Smooth muscle cell (in vitro differentiated cells): ENCODE measurements around the gene DOK4. TPM values are rescaled to one million over a fixed set of nuclear protein-coding genes. Genes with fewer than 3 reads are reported as not detected.

Experiments
- DNase-seq: peaks from one replicate; lab custom pipeline; 2025; ENCODE audit not compliant: unreplicated experiment; lab: John Stamatoyannopoulos, UW
- H2AFZ ChIP-seq: fragments of 200-600 bp; sonication (generic); 2 replicates; pipeline ENCODE4 v1.6.0; 2016; ENCODE audit warnings: antibody characterized with exemption, low read depth, mild to moderate bottlenecking
- H3F3A ChIP-seq: fragments of 200-600 bp; sonication (generic); 2 replicates; pipeline ENCODE4 v1.6.0; 2017; ENCODE audit warnings: antibody characterized with exemption, low read depth
- H3K27ac ChIP-seq: fragments of 200-600 bp; sonication (generic); 2 replicates; pipeline ENCODE4 v1.5.1; 2016; ENCODE audit warnings: low read depth, mild to moderate bottlenecking
- H3K27me3 ChIP-seq: fragments of 200-600 bp; sonication (generic); 2 replicates; pipeline ENCODE4 v1.6.1; 2016; ENCODE audit warnings: low read depth, mild to moderate bottlenecking
- H3K36me3 ChIP-seq: fragments of 200-600 bp; sonication (generic); 2 replicates; pipeline ENCODE4 v1.5.1; 2016; ENCODE audit warnings: low read depth
- H3K4me1 ChIP-seq: fragments of 200-600 bp; sonication (generic); 2 replicates; pipeline ENCODE4 v1.5.1; 2016; ENCODE audit warnings: low read depth
- H3K4me2 ChIP-seq: fragments of 200-600 bp; sonication (generic); 2 replicates; pipeline ENCODE4 v1.6.0; 2016; ENCODE audit warnings: mild to moderate bottlenecking
- H3K4me3 ChIP-seq: fragments of 200-600 bp; sonication (generic); 2 replicates; pipeline ENCODE4 v1.5.1; 2016; ENCODE audit warnings: mild to moderate bottlenecking
- H3K79me2 ChIP-seq: fragments of 200-600 bp; sonication (generic); 2 replicates; pipeline ENCODE4 v1.6.0; 2016; ENCODE audit warnings: low read depth, mild to moderate bottlenecking
- H3K9ac ChIP-seq: fragments of 200-600 bp; sonication (generic); 2 replicates; pipeline ENCODE4 v1.6.0; 2016; ENCODE audit warnings: low read depth
- H3K9me3 ChIP-seq: fragments of 200-600 bp; sonication (generic); replicated peaks from 2 replicates; pipeline ENCODE4 v1.5.1; 2016; ENCODE audit warnings: low read depth
- H4K20me1 ChIP-seq: fragments of 200-600 bp; sonication (generic); 2 replicates; pipeline ENCODE4 v1.6.0; 2016; ENCODE audit warnings: low read depth
- CTCF ChIP-seq: fragments of 200-600 bp; sonication (generic); IDR thresholded peaks from 2 replicates; pipeline ENCODE4 v1.5.1; 2017; ENCODE audit warnings: borderline replicate concordance, mild to moderate bottlenecking, antibody characterized with exemption; ENCODE audit not compliant: insufficient read depth, poor library complexity, severe bottlenecking
- WGBS: methylation state at CpG from one replicate; pipeline ENCODE4 v1.1.7; 2016; ENCODE audit warnings: low lambda C conversion rate; 5-methylcytosine and 5-hydroxymethylcytosine counted together
- polyA plus RNA-seq: library from polyadenylated mRNA; unstranded; fragments of >200 nt; fragmentation: Nextera tagmentation; extraction: Ambion mirVana; gene quantifications from 2 replicates; pipeline ENCODE4 v1.2.1, GENCODE V29; 2016
- total RNA-seq: library from RNA; depleted of rRNA; stranded (reverse); fragments of >200 nt; gene quantifications from 2 replicates; pipeline ENCODE4 v1.2.3, GENCODE V29; 2014

DOK4 gene
- total and polyA plus RNA-seq, 2 experiments from 2014 or later: 43.5 to 73.6 TPM

- Histone ChIP-seq H3K9ac (no peak overlapping the region), H4K20me1 (no peaks in the 10 kb centered on the region), H3K4me2 (no peak overlapping the region), H3K9me3 (no peaks in the 10 kb centered on the region), H3F3A (no peaks in the 10 kb centered on the region), H2AFZ (no peak overlapping the region), H3K36me3 (peaks cover 9% of the 10 kb centered on the region), H3K4me1 (no peaks in the 10 kb centered on the region), H3K4me3 (no peak overlapping the region), H3K27me3 (no peaks in the 10 kb centered on the region), H3K27ac (no peak overlapping the region), H3K79me2 (no peaks in the 10 kb centered on the region)
- DNase-seq: no peak
- no peak for TF ChIP-seq CTCF
- WGBS: 86% methylated on average over 8 of the region's 8 CpGs
Measured at GRCh38 chr16:57427307-57427706, 59.0 kb downstream of the DOK4 start.

- WGBS: 94% methylated on average over 7 of the region's 7 CpGs
- Histone ChIP-seq H3K27ac (no peak overlapping the region), H4K20me1 (no peaks in the 10 kb centered on the region), H3K9ac (no peak overlapping the region), H2AFZ (no peak overlapping the region), H3K4me1 (no peaks in the 10 kb centered on the region), H3K27me3 (no peaks in the 10 kb centered on the region), H3K36me3 (peaks cover 7% of the 10 kb centered on the region), H3K4me3 (no peak overlapping the region), H3F3A (no peaks in the 10 kb centered on the region), H3K4me2 (no peak overlapping the region), H3K9me3 (no peaks in the 10 kb centered on the region), H3K79me2 (no peaks in the 10 kb centered on the region)
- no peak for DNase-seq
- TF ChIP-seq CTCF: no peak
Measured at GRCh38 chr16:57426356-57426755, 59.9 kb downstream of the DOK4 start.

DNA sequence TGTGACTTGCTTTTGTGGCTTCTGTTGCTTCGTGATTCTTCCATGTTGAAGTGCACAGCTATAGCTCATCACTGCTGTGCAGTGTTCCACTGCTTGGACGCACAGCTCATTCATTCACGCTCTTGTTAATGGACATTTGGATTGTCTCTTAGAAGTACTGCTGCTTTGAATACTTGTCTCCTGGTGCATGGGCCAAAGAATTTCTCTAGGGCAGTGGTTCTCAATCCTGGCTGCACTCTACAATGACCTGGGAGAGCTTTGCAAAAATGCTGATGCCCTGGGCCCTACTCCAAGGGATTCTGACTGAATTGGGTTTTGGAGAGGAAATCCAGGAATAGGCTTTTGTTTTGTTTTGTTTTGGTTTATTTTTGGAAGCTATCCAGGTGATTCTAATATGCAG, 61.7 kb downstream of the DOK4 start:
- peaks cover 3% of the 10 kb centered on the region for H3K36me3 ChIP-seq
- no peak overlapping the region for H3K27ac ChIP-seq
- H3K9ac ChIP-seq: no peak overlapping the region
- no peaks in the 10 kb centered on the region for H3K27me3 ChIP-seq
- no peak for TF ChIP-seq CTCF
- H3K4me3 ChIP-seq: no peak overlapping the region
- H3K9me3 ChIP-seq: no peaks in the 10 kb centered on the region
- H3F3A ChIP-seq: no peaks in the 10 kb centered on the region
- WGBS: 95% methylated on average over 3 of the region's 3 CpGs
- H2AFZ ChIP-seq: no peak overlapping the region
- no peaks in the 10 kb centered on the region for H4K20me1 ChIP-seq
- no peaks in the 10 kb centered on the region for H3K4me1 ChIP-seq
- no peak for DNase-seq
- H3K4me2 ChIP-seq: no peak overlapping the region
- no peaks in the 10 kb centered on the region for H3K79me2 ChIP-seq

DNA sequence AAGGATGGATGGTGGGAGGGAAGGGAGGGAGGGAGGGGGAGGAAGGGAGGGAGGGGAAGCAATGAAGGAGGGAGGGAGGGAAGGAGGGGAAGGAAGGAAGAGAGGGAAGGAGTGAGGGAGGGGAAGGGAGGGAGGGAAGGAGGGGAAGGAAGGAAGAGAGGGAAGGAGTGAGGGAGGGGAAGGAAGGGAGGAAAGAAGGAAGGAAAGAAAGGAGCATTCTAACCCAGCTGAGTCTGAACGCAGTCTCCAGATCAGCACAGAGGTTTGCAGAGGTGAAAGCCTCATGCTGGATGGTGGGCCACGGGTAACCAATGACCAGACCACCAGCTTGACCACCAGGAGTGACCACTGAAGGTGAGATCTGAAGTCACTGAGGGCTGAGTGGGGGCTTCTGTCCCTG, 63.1 kb downstream of the DOK4 start:
- DNase-seq: no peak
- H3F3A ChIP-seq: no peaks in the 10 kb centered on the region
- no peaks in the 10 kb centered on the region for H4K20me1 ChIP-seq
- 87% methylated on average over 2 of the region's 2 CpGs for WGBS
- H3K27ac ChIP-seq: no peak overlapping the region
- H3K4me1 ChIP-seq: peaks cover 5% of the 10 kb centered on the region
- H3K79me2 ChIP-seq: no peaks in the 10 kb centered on the region
- H3K9me3 ChIP-seq: no peaks in the 10 kb centered on the region
- no peak for TF ChIP-seq CTCF
- no peak overlapping the region for H2AFZ ChIP-seq
- no peaks in the 10 kb centered on the region for H3K27me3 ChIP-seq
- H3K36me3 ChIP-seq: peaks cover 3% of the 10 kb centered on the region
- H3K4me2 ChIP-seq: no peak overlapping the region
- H3K4me3 ChIP-seq: no peak overlapping the region
- H3K9ac ChIP-seq: no peak overlapping the region
